Measurements from ENCODE around the gene TRMT61A.

DNA sequence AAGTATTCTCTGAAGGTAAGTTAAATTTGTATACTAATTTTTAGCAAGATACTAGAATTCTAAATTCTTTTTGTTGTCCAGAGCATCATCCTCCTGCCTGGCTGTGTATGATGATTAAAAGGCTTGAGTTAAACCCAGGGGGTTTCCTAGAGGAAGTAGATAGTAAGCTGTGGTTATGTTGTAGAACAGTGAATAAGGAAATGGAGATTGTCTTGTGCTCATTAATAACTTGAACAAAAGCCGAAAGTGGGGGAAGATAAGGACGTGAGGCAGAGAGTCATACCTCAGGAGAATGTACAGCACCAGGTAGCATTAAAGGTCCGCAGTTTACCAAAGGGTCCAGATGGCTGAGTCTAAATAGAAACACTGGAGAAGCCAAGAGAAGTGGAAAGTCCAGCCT lies 48.4 kb upstream of the TRMT61A start:
- TF ChIP-seq, protein P1, sequence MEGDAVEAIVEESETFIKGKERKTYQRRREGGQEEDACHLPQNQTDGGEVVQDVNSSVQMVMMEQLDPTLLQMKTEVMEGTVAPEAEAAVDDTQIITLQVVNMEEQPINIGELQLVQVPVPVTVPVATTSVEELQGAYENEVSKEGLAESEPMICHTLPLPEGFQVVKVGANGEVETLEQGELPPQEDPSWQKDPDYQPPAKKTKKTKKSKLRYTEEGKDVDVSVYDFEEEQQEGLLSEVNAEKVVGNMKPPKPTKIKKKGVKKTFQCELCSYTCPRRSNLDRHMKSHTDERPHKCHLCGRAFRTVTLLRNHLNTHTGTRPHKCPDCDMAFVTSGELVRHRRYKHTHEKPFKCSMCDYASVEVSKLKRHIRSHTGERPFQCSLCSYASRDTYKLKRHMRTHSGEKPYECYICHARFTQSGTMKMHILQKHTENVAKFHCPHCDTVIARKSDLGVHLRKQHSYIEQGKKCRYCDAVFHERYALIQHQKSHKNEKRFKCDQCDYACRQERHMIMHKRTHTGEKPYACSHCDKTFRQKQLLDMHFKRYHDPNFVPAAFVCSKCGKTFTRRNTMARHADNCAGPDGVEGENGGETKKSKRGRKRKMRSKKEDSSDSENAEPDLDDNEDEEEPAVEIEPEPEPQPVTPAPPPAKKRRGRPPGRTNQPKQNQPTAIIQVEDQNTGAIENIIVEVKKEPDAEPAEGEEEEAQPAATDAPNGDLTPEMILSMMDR (IDR thresholded peaks at IDR 0.05; ENCODE audit: insufficient read depth, low read length, poor library complexity, severe bottlenecking): no peak
- TF ChIP-seq EZH2phosphoT487 (conservative IDR thresholded peaks at IDR 0.05; ENCODE audit: low read length): no peak

Measured in SU-DHL-6 (cell line).